COLO668 (cell line): ENCODE measurements around the gene RASSF4.
A peak's percentile ranks its signal among the peaks of the same experiment; 100 is the strongest.

Source experiments
- DNase-seq: peaks from one replicate; lab custom pipeline; 2025; ENCODE audit not compliant: unreplicated experiment; lab: John Stamatoyannopoulos, UW

The RASSF4 gene

GRCh38 chr10:44927352-44927751 is 32.2 kb upstream of the RASSF4 start:
- no peak for DNase-seq

DNA sequence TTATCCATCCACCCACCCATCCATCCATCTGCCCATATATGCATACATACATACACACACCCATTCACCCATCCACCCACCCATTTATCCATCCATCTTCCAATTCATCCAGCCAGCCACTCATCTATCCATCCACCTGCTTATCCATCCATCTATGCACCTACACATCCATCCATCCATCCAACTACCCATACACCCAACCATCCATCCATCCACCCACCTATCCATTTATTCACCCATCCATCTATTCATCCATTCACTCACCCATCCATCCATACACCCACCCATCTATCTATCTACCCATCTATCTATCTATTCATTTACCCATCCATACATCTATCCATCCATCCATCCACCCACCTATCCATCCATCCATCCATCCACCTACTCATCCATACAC is 31.1 kb upstream of the RASSF4 start:
- no peak for DNase-seq

- no peak for DNase-seq
Measured at GRCh38 chr10:44929356-44930255, 30.0 kb upstream of the RASSF4 start.

GRCh38 chr10:44930904-44931620 is 28.5 kb upstream of the RASSF4 start:
- no peak for DNase-seq

DNA sequence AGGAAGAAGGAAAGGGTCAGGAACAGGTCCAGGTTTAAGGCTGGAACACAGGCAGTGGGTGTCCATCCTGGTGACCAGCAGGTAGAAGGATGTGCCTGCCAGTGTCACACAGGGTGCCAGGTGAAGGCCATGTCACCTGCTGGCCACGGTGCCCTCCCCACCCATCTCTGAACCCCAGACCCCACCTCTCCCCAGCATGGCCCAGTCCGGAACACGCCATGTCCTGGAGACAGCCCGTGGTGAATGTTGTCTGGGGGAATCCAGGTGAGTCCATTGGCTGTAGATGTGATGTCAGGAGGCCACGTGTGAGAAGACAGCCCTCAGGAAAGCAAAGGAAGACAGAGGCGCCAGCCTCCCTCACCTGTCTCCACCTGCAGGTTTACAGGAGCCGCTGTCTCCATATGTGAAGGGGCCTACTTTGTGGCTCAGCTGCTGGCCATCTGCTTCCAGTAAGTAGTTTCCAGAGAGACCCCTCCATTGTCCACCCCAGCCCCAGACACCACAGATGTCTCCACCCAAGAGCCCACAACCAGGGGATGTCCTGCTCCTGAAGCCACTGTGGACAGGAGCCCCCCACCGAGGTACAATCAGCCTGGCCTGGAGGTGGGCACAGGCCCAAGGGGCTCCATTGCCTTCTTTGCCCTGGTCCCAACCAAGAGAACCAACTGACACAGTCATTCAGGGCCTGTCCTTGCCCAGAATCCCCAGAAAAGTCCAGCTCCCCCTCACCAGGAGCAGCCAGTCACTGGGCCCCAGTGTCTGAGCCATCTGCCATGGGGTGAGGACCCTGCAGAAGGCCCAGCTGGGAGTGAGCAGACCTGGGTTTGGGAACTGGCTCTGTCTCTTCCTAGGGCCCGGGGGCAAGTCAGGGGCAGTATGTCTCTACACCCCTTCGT is 27.7 kb upstream of the RASSF4 start:
- no peak for DNase-seq

GRCh38 chr10:44932517-44933450 is 26.8 kb upstream of the RASSF4 start:
- DNase-seq = peak; percentile 79

DNA sequence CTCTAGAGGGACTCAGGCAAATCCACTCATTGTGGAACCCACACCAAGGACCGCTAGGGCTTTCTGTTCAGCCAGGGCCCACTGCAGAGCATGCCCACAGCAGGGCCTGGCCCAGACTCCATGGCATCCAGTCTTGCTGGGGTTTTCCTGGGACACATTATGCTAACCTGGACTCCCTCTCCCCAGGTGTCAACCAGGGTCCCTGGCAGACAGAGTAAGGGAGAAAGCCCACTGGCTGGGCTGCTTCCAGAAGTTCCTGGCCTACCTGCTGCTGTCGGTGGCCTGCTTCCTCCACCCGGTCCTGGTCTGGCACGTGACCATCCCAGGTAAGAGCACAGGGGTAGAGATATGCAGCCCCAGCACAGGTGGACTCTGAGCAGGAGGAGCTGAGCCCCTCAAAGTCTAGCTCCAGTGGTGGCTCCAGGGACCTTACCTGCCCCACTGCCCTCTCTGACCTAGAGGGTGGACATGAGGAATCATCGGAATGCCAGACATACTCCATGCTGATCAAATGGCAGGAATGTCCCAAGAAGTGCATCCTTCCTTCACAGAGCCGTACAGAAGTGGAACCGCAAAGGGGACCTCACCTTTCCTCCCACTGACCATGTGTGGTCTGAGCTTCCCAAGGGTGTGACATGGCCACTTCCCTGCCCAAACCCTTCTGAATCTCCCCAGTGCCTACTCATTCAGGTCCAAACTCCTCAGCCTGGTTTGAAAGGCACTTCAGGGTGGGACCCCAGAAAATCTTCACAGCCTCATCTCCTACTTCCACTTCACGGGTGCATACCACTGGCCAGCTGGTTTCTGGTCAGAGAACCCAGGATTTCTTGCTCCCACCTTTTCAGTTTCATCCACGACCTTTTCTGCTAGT is 25.9 kb upstream of the RASSF4 start:
- DNase-seq = no peak

DNA sequence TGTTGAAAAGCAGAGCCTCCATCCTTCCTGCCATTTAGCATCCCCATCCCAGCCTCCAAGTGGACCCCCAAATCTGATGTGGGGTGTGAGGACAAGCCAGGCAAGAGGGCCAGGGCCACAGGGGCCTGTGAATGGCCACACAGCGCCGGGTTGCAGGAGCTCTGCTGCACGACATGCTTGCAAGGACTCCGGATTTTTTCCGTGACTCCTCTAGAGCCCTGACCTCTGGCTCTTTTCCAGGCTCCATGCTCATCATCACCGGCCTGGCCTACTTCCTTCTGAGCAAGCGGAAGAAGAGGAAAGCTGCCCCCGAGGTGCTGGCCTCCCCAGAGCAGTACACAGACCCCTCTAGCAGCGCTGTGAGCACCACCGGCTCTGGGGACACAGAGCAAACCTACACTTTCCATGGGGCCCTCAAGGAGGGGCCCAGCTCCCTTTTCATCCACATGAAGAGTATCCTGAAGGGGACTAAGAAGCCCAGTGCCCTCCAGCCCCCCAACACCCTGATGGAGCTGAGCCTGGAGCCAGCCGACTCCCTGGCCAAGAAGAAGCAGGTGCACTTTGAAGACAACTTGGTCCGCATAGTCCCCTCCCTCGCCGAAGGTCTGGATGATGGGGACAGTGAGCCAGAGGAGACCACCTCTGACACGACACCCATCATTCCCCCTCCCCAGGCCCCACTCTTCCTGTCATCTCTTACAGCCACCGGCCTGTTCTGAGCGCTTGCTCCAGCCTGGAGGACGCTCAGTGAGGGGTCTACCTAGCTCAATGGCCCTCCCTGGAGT is 25.0 kb upstream of the RASSF4 start:
- no peak for DNase-seq

DNA sequence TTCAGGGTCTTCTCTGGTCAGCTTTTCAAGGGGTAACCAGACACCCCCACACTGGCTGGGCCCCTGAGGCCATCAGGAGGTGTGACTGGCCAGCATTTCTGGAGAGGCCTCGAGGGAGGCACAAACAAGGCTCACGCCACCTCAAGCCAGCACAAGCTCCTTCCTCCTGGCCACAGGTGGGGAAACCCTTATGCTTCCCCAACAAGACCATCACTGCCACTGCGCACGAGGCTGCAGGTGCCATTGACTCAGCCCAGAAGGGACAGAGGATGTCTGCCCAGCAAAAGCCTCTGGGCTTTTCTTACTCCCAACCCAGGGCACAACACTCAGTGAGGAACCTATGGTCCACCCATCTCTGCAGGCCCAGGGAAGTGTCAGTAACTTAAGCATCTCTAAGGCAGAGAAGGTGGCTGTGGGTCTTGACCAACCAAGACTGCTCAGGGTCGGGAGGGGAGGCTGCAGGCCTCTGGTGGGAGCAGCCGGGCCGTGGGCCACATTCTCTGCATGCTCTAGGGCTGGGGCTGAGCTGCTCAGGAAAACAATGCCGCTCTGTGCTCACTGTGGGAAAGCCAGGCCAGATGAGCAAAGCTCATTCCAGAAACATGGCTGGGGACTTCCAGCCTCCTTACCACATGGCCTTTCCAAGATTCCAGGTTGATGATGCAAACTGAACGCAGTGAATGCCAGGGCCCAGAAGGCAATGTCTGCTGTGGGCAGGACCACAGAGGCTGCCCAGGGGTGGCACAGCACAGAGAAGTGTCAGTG is 24.2 kb upstream of the RASSF4 start:
- DNase-seq = no peak

DNA sequence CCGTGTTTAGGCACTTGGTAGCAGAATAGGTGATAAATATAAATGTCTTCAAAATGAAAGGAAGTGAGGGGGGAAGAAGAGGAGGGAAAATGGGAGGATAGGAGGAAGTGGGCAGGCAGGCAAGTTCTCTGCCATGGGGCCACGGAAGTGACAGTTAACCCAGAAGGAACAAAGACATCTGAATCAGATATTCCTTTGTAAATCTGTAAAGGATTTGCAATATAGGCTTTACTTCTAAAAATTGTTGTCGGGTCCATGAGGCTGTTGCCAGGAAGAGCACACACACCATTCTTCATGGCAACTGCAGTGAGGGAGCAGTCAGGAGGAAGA is 23.7 kb upstream of the RASSF4 start:
- no peak for DNase-seq

- DNase-seq = no peak
Measured at GRCh38 chr10:44936314-44936975, 23.2 kb upstream of the RASSF4 start.

GRCh38 chr10:44937196-44938005 is 22.2 kb upstream of the RASSF4 start:
- no peak for DNase-seq

- no peak for DNase-seq
Measured at GRCh38 chr10:44938956-44939355, 20.6 kb upstream of the RASSF4 start.

DNA sequence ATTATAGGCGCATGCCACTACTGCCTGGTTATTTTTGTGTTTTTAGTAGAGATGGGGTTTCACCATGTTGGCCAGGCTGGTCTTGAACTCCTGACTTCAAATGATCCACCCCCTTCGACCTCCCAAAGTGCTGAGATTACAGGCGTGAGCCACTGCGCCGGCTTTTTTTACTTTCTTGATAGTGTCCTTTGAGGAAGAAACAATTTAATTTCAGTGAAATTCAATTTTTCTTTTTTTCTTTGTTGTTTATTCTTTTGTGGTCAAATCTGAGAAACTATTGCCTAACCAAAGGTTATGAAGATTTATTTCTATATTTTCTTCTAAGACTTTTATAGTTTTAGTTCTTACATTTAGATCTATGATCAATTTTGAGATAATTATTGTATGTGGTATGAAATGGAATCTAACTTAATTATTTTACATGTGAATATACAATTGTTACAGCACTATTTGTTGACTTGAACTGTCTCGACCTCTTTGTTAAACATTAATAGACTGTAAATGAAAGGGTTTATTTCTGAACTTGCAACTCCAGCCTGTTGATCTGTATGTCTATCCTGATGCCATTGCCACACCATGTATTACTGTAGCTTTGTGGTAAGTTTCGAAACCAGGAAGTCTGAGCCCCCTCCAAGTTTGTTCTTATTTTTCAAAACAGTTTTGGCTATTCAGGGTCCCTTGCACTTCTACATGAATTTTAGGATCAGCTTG is 19.8 kb upstream of the RASSF4 start:
- DNase-seq = no peak

GRCh38 chr10:44944354-44944753 is 15.2 kb upstream of the RASSF4 start:
- no peak for DNase-seq

DNA sequence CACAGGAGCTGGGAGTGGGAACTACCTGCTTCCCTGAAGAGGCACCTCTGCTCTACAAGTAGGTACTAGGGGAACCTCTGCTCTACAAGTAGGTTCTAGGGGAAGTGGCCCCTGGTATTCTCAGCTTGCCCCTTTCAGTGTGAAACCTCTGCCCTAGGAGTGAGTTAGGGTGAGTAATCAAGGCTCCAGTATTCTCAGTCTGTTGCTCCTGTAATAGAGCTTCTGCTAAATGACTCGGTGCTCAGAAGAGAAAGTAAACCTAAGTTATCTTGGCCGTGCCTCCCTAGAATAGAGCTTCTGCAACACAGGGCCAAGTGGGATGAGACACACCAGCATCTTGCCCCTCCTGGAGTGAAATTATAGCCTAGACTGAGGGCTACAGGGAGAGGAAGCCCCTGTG is 13.4 kb upstream of the RASSF4 start:
- DNase-seq = no peak
